Chondrocyte (in vitro differentiated cells): Measurements from ENCODE around the gene SGSH. TPM values are rescaled to one million over a fixed set of nuclear protein-coding genes. Genes with fewer than 3 reads are reported as not detected.

Experiments
- DNase-seq: peaks from one replicate; pipeline ENCODE4 v3.0.0; 2021; ENCODE audit warnings: mixed read lengths, low spot score
- H3K27ac Mint-ChIP-seq: one replicate; pipeline ENCODE4 v1.8.0; 2021; ENCODE audit warnings: mild to moderate bottlenecking, moderate library complexity, mixed read lengths; ENCODE audit not compliant: unreplicated experiment
- H3K27me3 Mint-ChIP-seq: 2 replicates; pipeline ENCODE4 v1.8.0; 2021; ENCODE audit warnings: low read depth, mixed read lengths
- H3K36me3 Mint-ChIP-seq: 2 replicates; pipeline ENCODE4 v1.8.0; 2021; ENCODE audit warnings: low read depth, mixed read lengths
- H3K4me1 Mint-ChIP-seq: 2 replicates; pipeline ENCODE4 v1.8.0; 2021; ENCODE audit warnings: low read depth, mild to moderate bottlenecking, mixed read lengths
- H3K4me3 Mint-ChIP-seq: one replicate; pipeline ENCODE4 v1.8.0; 2021; ENCODE audit warnings: mild to moderate bottlenecking, moderate library complexity, mixed read lengths; ENCODE audit not compliant: unreplicated experiment
- H3K9me3 Mint-ChIP-seq: 2 replicates; pipeline ENCODE4 v1.8.0; 2021; ENCODE audit warnings: low read depth, mixed read lengths
- CTCF ChIP-seq: fragments of 200-600 bp; sonication (generic); IDR thresholded peaks from 2 replicates; pipeline ENCODE4 v1.5.0; 2021; ENCODE audit warnings: antibody characterized with exemption, mild to moderate bottlenecking, moderate library complexity
- total RNA-seq: library from RNA; stranded (reverse); gene quantifications from 3 replicates; pipeline ENCODE4 v1.2.1, GENCODE V29; 2021

Gene SGSH
- total RNA-seq, 1 donor from 2014 or later = 44.7 TPM

- TF ChIP-seq CTCF = no peak
- no peaks in the 10 kb centered on the region for H3K36me3 Mint-ChIP-seq
- peaks cover 7% of the 10 kb centered on the region for H3K4me1 Mint-ChIP-seq
- peaks cover 2% of the 10 kb centered on the region for H3K27me3 Mint-ChIP-seq
- H3K27ac Mint-ChIP-seq = no peak overlapping the region
- no peak for DNase-seq
- no peaks in the 10 kb centered on the region for H3K9me3 Mint-ChIP-seq
- no peak overlapping the region for H3K4me3 Mint-ChIP-seq
Observed at GRCh38 chr17:80198144-80198661, 21.9 kb downstream of the SGSH start.

- Mint-ChIP-seq H3K36me3 (no peaks in the 10 kb centered on the region), H3K4me3 (no peak overlapping the region), H3K27ac (no peak overlapping the region), H3K9me3 (no peaks in the 10 kb centered on the region), H3K27me3 (peaks cover 2% of the 10 kb centered on the region), H3K4me1 (peaks cover 16% of the 10 kb centered on the region)
- DNase-seq = no peak
- TF ChIP-seq CTCF = no peak
Observed at GRCh38 chr17:80196652-80197051, 23.5 kb downstream of the SGSH start.

- peaks cover 18% of the 10 kb centered on the region for H3K4me1 Mint-ChIP-seq
- DNase-seq = no peak
- H3K27ac Mint-ChIP-seq = no peak overlapping the region
- H3K9me3 Mint-ChIP-seq = no peaks in the 10 kb centered on the region
- TF ChIP-seq CTCF = peak; percentile 85
- H3K27me3 Mint-ChIP-seq = peaks cover 2% of the 10 kb centered on the region
- H3K4me3 Mint-ChIP-seq = no peak overlapping the region
- H3K36me3 Mint-ChIP-seq = no peaks in the 10 kb centered on the region
Observed at GRCh38 chr17:80195671-80196529, 24.2 kb downstream of the SGSH start.

- Mint-ChIP-seq H3K36me3 (no peaks in the 10 kb centered on the region), H3K9me3 (no peaks in the 10 kb centered on the region), H3K4me3 (no peak overlapping the region), H3K4me1 (peaks cover 18% of the 10 kb centered on the region), H3K27ac (no peak overlapping the region), H3K27me3 (peaks cover 2% of the 10 kb centered on the region)
- no peak for DNase-seq
- TF ChIP-seq CTCF = no peak
Observed at GRCh38 chr17:80195141-80195540, 25.0 kb downstream of the SGSH start.

- no peak for TF ChIP-seq CTCF
- no peak for DNase-seq
- Mint-ChIP-seq H3K27me3 (peaks cover 2% of the 10 kb centered on the region), H3K9me3 (no peaks in the 10 kb centered on the region), H3K27ac (peak overlapping the region; percentile 11), H3K36me3 (no peaks in the 10 kb centered on the region), H3K4me1 (peaks cover 18% of the 10 kb centered on the region), H3K4me3 (peak overlapping the region; percentile 23)
Observed at GRCh38 chr17:80191865-80192661, 28.1 kb downstream of the SGSH start.
